Measurements from ENCODE around the gene SNRPD1.
"Not testable (repeated sequence)": the region's sequence is repeated elsewhere in the genome, so short reads cannot be mapped to it uniquely, and the experiment has no call there.

The SNRPD1 gene

DNA sequence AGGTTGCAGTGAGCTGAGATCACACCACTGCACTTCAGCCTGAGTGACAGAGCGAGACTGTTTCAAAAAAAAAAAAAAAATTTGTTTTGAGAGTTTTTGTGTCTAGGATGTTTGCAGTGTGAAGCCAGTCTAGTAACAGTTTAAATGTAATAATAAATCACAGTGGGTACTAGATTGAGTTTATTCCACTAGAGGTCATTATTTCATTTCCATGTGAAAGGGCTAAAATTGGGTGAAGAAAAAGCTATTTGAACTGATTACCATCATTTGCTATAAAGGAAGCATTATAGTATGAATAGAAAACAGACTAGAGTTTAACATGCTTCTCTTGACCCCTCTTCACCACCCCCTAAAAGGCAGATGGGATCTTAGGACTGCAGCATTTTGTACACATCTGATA, 20.3 kb downstream of the SNRPD1 start:
- in situ Hi-C loops (cut with MboI; ENCODE audit: low pct_unique_long_range_greater_than_20kb, low sequenced_read_pairs), result loop anchor here (25.0 kb wide), 1 partner anchor 95 kb away; no protein-coding TSS in a partner anchor
- no peak for DNase-seq

DNA sequence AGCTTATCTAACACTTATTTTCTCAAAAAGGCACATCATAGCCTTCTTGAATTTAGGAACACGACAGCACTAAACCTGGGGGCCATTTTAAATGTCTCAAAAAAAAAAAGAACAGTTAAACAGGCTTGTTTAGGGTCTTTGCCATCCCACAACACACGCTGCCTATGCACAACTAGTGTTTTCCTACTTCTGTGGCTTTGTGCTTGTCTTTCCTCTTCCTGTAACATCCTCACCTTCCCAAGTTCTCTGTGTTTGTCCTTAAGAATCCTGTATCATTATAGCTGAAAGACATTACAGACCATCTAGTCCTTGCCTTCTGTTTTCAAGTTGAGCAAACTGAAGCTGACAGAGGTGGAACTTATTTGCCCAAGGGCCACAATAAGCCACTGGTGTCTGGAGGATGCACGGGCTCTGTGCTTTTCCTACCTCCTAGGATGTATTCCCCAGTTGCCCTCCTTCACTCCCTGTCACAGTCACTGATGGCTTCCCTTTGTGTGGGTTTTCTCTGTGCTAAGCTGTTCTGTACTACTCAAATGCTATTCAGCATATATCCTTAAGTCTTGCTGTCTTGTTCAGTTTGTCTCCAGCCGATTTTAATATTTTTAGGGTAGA, 22.6 kb downstream of the SNRPD1 start:
- in situ Hi-C loops (cut with MboI; ENCODE audit: low pct_unique_long_range_greater_than_20kb, low sequenced_read_pairs), result loop anchor here (25.0 kb wide), 1 partner anchor 97 kb away; no protein-coding TSS in a partner anchor

DNA sequence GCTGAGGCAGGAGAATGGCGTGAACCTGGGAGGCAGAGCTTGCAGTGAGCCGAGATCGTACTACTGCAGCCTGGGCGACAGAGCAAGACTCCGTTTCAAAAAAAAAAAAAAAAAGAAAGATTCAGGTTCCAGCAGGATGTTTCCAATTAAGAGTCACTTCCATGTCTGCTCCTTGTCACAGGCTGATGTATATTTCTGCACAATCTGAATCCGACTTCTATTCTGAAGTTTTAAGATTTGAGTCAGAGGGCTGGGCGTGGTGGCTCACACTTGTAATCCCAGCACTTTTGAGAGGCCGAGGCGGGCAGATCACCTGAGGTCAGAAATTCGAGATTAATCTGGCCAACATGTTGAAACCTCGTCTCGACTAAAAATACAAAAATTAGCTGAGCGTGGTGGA, 24.7 kb downstream of the SNRPD1 start:
- DNase-seq, result no peak
- in situ Hi-C loops (cut with MboI; ENCODE audit: low pct_unique_long_range_greater_than_20kb, low sequenced_read_pairs), result loop anchor here (25.0 kb wide), 1 partner anchor 99 kb away; no protein-coding TSS in a partner anchor

More for the DNA sequence above, 22.6 kb downstream of the SNRPD1 start:
- DNase-seq, result no peak

DNA sequence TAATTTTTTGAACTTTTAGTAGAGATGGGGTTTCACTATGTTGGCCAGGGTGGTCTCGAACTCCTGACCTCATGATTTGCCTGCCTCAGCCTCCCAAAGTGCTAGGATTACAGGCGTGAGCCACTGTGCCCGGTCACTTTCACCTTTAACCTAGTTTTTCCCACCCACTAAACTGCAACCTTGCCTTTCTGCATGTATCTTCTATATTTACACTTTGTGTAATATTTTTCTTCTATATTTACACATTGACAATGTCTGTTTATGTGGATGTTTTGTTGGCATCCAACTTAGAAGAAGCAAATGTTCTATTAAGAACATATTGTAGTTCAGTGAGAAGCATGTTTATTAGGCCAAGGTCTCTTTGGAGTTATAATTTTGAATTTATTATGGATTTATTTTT, 26.7 kb downstream of the SNRPD1 start:
- DNase-seq, result no peak

DNA sequence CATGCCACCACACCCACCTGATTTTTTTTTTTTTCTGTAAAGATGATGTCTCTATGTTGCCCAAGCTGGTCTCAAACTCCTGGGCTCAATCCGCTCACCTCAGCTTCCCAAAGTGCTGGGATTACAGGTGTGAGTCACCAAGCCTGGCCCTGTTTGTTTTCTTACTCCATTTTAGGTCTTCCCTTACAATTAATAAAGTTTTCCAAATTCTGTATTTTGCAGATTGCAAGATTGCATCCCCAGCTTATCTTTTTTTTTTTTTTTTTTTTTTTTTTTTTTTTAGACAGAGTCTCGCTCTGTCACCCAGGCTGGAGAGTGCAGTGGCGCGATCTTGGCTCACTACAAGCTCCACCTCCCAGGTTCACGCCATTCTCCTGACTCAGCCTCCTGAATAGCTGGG, 28.3 kb downstream of the SNRPD1 start:
- DNase-seq, result not testable (repeated sequence)
- in situ Hi-C loops (cut with MboI; ENCODE audit: low pct_unique_long_range_greater_than_20kb, low sequenced_read_pairs), result loop anchor here (25.0 kb wide), 1 partner anchor 103 kb away; no protein-coding TSS in a partner anchor

More for the DNA sequence above, 26.7 kb downstream of the SNRPD1 start:
- in situ Hi-C loops (cut with MboI; ENCODE audit: low pct_unique_long_range_greater_than_20kb, low sequenced_read_pairs), result loop anchor here (25.0 kb wide), 1 partner anchor 102 kb away; no protein-coding TSS in a partner anchor

DNA sequence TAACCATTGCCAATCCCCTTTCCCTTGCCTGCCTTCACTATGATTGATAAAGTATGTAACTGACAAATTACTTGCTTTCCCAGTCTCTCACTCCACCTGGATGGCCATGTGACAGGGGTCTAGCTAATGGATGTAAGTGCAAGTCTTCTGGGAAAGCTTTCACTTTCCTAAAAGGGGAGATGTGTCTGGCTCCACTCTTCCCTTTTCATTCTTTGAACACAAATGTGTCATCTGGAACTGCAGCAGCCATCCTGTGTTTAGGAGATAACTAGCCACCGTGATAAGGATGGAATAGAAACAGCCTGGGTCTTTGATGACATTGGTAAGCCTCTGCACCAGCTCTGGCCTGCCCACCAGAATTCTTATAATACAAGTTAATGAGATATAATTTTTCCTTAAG, 38.2 kb downstream of the SNRPD1 start:
- in situ Hi-C loops (cut with MboI; ENCODE audit: low pct_unique_long_range_greater_than_20kb, low sequenced_read_pairs), result no loop called here

DNA sequence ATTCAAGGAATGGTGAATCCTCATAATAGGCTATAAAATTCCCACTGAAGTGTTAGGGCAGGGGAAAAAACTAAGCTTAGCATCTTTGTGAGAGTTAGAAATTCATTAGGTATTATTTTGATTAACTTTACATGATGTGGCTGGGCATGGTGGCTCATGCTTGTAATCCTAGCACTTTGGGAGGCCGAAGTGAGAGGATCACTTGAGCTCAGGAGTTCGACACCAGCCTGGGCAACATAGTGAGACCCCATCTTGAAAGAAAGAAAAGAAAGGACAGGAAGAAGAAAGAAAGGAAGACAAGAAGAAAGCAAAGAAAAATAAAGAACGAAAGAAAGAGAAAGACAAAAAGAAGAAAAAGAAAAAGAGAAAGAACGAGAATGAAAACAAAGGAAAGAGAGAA, 40.0 kb downstream of the SNRPD1 start:
- DNase-seq, result no peak
- in situ Hi-C loops (cut with MboI; ENCODE audit: low pct_unique_long_range_greater_than_20kb, low sequenced_read_pairs), result no loop called here

More for the DNA sequence above, 38.2 kb downstream of the SNRPD1 start:
- no peak for DNase-seq

DNA sequence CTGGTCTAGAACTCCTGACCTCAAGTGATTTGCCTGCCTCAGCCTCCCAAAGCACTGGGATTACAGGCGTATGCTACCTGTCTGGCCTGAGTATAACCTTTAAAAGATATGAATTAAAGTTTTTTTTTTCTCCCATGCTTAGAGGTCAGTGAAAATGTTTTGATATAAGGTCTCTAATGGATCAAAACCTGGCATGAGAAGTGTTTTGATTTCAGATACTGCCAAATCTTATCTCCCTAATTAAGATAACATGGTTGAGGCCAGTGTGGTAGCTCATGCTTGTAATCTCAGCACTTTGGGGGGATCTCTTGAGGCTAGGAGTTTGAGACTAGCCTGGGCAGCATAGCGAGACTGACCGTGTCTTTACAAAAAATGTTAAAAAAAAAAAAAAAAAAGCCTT, 41.2 kb downstream of the SNRPD1 start:
- in situ Hi-C loops (cut with MboI; ENCODE audit: low pct_unique_long_range_greater_than_20kb, low sequenced_read_pairs), result no loop called here
- no peak for DNase-seq

DNA sequence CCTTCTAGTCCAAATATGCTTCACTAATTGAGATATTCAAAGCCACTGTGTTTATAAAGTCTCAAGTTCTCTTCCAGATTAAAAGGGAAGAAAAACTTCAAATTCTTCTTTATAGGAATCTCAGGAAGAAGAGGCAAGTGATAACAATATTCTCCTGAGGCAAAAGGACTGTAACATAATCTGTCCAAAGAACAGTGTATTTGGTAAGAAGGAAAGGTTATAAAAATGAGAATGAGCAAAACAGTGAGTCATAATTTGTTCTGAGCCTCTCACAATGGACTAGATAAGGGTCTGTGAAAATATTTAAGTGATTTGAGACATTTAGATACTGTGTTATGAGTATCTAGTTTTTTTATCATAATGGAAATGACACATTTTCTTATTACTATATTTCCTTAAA, 44.3 kb downstream of the SNRPD1 start:
- in situ Hi-C loops (cut with MboI; ENCODE audit: low pct_unique_long_range_greater_than_20kb, low sequenced_read_pairs), result no loop called here

DNA sequence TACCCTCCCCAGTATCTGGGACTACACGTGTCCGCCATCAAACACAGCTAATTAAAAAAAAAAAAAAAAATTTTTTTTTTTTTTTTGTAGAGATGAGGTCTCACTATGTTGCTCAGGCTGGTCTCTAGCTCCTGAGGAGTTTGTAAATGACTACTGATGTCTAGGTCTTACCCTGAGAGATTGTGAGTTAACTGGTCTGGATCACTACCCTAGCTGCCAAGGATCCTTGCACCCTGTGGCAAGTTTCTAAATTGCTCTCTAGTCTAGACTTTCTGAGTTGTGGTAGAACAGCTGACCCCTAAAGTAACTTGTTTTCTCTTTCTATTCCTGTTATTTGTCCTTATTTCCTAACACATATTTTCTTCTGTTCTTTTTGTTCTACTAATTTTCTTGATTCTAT, 48.0 kb downstream of the SNRPD1 start:
- DNase-seq, result no peak
- in situ Hi-C loops (cut with MboI; ENCODE audit: low pct_unique_long_range_greater_than_20kb, low sequenced_read_pairs), result no loop called here

More for the DNA sequence above, 44.3 kb downstream of the SNRPD1 start:
- DNase-seq, result no peak

DNA sequence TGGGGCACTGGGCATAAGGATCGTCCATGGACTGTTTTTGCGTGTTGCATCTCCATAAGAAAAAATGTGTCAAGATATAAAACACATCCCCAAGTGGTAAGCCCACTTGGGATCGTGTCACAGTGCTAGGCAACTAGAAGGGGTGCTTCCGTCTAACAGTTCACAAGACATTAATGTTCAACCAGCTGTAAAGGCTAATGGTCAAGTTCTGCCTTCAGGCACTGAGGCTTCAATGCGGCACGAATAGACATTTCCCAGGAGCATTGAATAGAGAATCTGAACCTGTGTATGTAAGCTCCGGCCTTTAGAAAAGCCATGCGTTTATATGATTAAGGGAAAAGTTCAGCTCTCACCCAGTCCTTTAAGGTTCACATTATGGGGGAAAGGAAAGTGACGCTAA, 50.5 kb downstream of the SNRPD1 start:
- DNase-seq, result no peak
- in situ Hi-C loops (cut with MboI; ENCODE audit: low pct_unique_long_range_greater_than_20kb, low sequenced_read_pairs), result no loop called here

DNA sequence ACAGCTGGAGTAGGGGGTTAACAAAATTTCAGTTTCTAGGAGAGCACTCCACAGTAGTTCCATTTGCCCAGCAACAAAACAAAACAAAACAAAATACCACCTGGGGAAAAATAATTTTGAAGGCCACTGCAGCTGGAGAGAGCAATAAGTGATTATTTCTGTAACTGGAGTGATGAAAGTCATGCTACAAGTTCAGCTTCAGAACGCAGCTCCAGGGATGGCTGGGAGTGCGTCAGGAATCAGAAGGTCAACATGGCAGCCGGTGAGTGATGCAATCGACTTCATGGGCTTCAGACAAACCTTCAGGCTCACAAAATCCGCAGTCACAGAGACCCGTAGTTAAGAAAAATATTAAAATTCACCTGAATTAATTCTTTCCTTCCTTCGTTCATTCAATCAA, 51.5 kb downstream of the SNRPD1 start:
- DNase-seq, result no peak

DNA sequence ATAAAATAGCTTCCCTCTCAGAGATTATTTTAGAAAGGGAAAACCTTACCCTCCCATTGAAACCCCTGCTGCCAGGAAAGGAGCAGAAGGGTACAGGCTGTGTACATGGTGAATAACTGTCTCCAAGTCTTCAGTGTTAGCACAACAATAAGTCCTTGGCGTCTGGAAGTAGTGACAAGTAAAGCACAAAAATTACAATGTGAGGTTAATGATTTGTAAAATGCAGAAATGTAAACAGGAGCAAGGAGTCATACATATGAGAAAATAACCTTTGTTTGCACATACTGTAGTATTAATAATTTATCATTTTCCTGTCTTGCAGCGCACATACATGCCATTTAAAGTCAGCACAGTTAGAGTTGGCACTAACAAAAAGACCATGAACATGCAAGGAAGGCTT, 52.0 kb downstream of the SNRPD1 start:
- DNase-seq, result no peak
- in situ Hi-C loops (cut with MboI; ENCODE audit: low pct_unique_long_range_greater_than_20kb, low sequenced_read_pairs), result no loop called here

More for the DNA sequence above, 51.5 kb downstream of the SNRPD1 start:
- in situ Hi-C loops (cut with MboI; ENCODE audit: low pct_unique_long_range_greater_than_20kb, low sequenced_read_pairs), result no loop called here

DNA sequence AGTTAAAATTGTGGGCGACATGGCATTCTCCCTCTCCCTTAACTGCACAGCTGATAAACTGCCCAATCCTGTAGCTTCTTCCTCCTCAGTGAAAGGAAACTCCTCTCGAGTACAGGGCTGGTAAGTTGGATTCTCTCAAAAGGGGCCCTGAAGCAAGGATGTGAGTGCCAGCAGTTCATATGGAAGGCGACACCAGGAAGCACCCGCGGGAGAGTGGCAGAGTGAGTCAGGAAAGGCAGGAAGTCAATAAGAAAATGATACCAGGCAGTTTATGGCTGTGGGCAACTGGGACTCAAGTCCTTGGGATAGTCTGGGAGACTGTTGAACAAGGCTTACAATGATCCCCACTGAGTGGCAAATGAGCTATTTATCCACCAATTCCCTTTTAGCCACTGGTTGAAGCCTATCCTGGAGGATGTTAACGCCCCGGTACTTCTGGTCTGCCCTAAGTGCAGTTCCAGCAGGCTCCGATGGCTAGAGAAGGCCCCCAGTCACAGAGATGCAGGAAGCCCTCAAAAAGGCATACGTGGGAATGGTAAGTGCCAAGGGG, 57.7 kb downstream of the SNRPD1 start:
- DNase-seq, result peak; percentile 31

DNA sequence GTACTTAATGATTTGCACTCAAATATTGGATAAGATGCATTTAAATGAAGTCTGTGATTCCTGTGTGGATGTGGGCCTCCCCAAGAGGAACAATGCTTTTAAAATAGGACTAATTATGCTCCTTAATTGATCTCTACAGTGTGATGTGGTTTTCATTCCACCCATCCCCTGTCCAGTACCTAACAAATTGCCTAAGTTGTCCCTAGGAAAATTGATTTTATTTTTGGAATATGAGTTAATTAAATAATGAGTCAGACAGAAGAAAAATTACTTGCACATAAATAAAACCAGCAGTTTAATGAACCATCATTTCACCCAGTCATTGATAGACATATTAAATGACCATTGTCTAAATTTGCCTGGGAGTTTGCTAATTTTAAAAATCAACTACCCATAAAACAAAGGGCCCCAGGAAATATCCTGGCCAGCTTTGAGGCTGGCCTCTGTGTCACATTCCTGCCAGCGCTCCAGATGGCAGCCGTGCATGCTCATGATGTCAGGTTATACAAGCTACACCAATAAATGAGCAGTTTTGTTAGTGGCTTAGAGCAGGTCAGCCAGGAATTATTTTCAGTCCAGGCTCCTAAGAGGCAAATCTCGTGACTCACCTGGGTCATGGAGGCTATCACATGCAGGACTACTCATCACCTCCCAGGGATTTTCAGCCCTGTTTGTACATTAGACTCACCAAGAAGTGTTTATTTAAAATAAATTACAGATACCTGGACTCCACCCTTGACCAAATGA, 60.6 kb downstream of the SNRPD1 start:
- in situ Hi-C loops (cut with MboI; ENCODE audit: low pct_unique_long_range_greater_than_20kb, low sequenced_read_pairs), result no loop called here

More for the DNA sequence above, 57.7 kb downstream of the SNRPD1 start:
- in situ Hi-C loops (cut with MboI; ENCODE audit: low pct_unique_long_range_greater_than_20kb, low sequenced_read_pairs), result no loop called here

DNA sequence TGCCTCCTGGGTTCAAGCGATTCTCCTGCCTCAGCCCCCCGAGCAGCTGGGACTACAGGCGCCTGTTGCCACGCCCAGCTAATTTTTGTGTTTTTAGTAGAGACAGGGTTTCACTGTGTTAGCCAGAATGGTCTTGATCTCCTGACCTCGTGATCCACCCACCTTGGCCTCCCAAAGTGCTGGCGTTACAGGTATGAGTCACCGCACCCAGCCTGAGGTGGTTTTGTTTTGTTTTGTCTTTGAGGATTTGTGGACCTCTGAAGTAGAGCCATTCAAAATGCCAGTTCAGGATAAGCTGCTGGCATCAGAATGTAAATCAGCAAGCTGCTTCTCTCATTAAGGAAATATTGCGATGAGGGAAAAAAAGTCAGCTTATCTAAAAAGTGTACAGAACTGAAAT, 63.2 kb downstream of the SNRPD1 start:
- in situ Hi-C loops (cut with MboI; ENCODE audit: low pct_unique_long_range_greater_than_20kb, low sequenced_read_pairs); DNase-seq: not testable (repeated sequence)

More for the DNA sequence above, 60.6 kb downstream of the SNRPD1 start:
- no peak for DNase-seq

DNA sequence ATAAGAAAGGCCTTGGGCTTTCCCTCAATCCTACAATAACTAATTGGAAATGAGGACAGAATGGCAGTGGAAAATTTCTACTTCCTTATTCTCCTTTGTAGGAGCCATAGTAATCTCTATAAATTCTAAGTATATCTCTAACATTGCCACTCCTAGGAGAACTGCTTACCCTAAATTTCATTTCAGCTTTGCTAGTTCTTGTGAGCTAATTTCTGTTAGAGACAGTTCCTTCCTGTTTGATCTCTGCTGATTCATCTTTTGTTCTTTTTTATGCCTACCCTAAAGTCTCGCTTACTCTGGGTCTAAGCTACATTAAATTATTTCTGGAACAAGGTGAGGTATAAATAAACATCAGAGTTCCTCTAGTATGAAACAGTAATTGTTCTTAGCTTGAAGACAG, 66.7 kb downstream of the SNRPD1 start:
- DNase-seq, result peak; percentile 26
- in situ Hi-C loops (cut with MboI; ENCODE audit: low pct_unique_long_range_greater_than_20kb, low sequenced_read_pairs), result no loop called here

DNA sequence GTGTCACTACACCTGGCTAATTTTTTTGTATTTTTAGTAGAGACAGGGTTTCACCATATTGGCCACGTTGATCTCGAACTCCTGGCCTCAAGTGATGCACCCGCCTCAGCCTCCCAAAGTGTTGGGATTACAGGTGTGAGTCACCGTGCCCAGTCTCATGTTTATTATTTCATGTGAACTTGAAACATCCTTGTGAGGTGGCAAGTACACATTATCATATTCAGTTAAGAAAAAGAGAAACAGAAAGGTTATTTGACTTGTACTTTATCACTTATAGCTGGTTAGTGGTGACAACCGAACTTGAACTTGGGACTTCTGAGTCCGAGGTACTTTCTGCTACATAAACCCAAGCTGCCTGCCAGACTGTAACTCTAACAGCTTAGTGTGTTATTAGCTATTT, 68.0 kb downstream of the SNRPD1 start:
- in situ Hi-C loops (cut with MboI; ENCODE audit: low pct_unique_long_range_greater_than_20kb, low sequenced_read_pairs), result no loop called here

DNA sequence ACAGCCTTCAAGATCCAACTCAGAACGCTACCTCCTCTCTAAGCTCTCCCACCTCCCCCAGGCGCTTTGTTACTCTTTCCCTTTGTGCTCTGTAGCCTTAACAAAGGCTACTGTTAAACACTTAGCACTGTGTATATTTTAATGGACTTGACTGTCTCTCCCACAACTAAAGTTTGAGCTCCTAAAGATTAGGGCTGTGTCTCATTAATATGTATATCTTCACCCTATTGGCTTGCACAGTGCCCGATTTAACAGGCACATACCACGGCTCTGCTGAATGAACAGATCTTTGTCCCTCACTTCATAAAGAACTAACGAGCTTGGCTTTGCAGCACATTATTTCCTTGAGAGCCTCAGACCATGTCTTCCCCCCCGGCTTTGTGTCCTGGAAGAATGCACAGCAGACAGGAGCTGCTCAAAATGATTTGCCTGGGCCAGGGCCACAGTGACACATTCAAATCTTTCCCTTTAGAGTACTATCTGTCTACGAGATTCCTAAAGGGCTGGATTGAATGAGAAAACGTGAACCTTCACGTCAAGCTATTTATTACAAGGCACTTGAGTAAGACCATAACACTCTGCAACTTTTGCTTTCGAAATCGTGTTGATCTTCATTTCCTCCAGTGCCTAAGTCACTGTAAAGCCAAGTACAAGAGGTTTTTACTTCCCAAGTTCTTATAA, 70.4 kb downstream of the SNRPD1 start:
- DNase-seq, result peak; percentile 26
- in situ Hi-C loops (cut with MboI; ENCODE audit: low pct_unique_long_range_greater_than_20kb, low sequenced_read_pairs), result no loop called here

More for the DNA sequence above, 68.0 kb downstream of the SNRPD1 start:
- no peak for DNase-seq
